CD4-positive, CD25-positive, alpha-beta regulatory T cell (primary cell): ENCODE data around the gene MAGEA1. TPM values are rescaled to one million over a fixed set of nuclear protein-coding genes. Genes with fewer than 3 reads are reported as not detected.
"Not testable (repeated sequence)": the region's sequence is repeated elsewhere in the genome, so short reads cannot be mapped to it uniquely, and the experiment has no call there.

ENCODE experiments used
- ATAC-seq, 2 donors: fragments of 150-1000 bp; cut with Tn5 transposase; one replicate each; pipeline ENCODE4 v1.10.0; 2021; ENCODE audit warnings: low read depth in 2 of 2, moderate number of reproducible peaks in 2 of 2, moderate library complexity in 1 of 2
- DNase-seq, 3 donors: peaks; one replicate each; pipeline versions ENCODE4 v3.0.0 to v3.0.0-alpha.2; 2012 to 2022; ENCODE audit warnings: mixed read lengths in 1 of 3
- H3K27ac ChIP-seq: one replicate; pipeline ENCODE4 v1.7.0; 2013; ENCODE audit warnings: mild to moderate bottlenecking, low read length; ENCODE audit not compliant: insufficient read depth, poor library complexity, severe bottlenecking
- H3K27me3 ChIP-seq: one replicate; pipeline ENCODE4 v1.7.0; 2013; ENCODE audit warnings: low read length; ENCODE audit not compliant: control insufficient read depth, insufficient read depth
- H3K36me3 ChIP-seq: one replicate; pipeline ENCODE4 v1.7.0; 2013; ENCODE audit warnings: mild to moderate bottlenecking, low read length, moderate library complexity; ENCODE audit not compliant: control insufficient read depth, insufficient read depth
- H3K4me1 ChIP-seq: 2 replicates; pipeline ENCODE4 v1.7.0; 2013; ENCODE audit warnings: mild to moderate bottlenecking, low read length; ENCODE audit not compliant: insufficient read depth, control insufficient read depth, poor library complexity, severe bottlenecking
- H3K4me3 ChIP-seq: one replicate; pipeline ENCODE4 v1.7.0; 2013; ENCODE audit warnings: low read depth, mild to moderate bottlenecking, low read length, moderate library complexity
- H3K9me3 ChIP-seq, 2 experiments: 1 replicate in 1 of 2; 2 replicates in 1 of 2; pipeline ENCODE4 v1.7.0; 2013; ENCODE audit warnings: low read length in 2 of 2, mild to moderate bottlenecking in 1 of 2, moderate library complexity in 1 of 2; ENCODE audit not compliant: control insufficient read depth in 2 of 2
- H3K27ac Mint-ChIP-seq, 3 donors: one replicate each; pipeline ENCODE4 v1.8.0; 2020 to 2022; ENCODE audit warnings: mild to moderate bottlenecking in 3 of 3, mixed read lengths in 3 of 3, moderate library complexity in 2 of 3
- H3K27me3 Mint-ChIP-seq: one replicate; pipeline ENCODE4 v1.8.0; 2022; ENCODE audit warnings: mild to moderate bottlenecking, mixed read lengths
- H3K36me3 Mint-ChIP-seq: one replicate; pipeline ENCODE4 v1.8.0; 2020; ENCODE audit warnings: mixed read lengths
- H3K4me1 Mint-ChIP-seq, 4 donors: one replicate each; pipeline ENCODE4 v1.8.0; 2020 to 2022; ENCODE audit warnings: mixed read lengths in 4 of 4, mild to moderate bottlenecking in 1 of 4
- H3K4me3 Mint-ChIP-seq, 4 donors: one replicate each; pipeline ENCODE4 v1.8.0; 2020 to 2022; ENCODE audit warnings: mild to moderate bottlenecking in 4 of 4, mixed read lengths in 4 of 4, moderate library complexity in 3 of 4
- H3K9me3 Mint-ChIP-seq, 7 donors: one replicate each; pipeline ENCODE4 v1.8.0; 2020 to 2022; ENCODE audit warnings: mixed read lengths in 7 of 7, mild to moderate bottlenecking in 3 of 7, moderate library complexity in 2 of 7
- polyA plus RNA-seq, 4 donors: library from polyadenylated mRNA; unstranded; fragments of 300-500 nt; fragmentation: Illumina TruSeq; gene quantifications; one replicate each; pipeline ENCODE4 v1.2.3, GENCODE V29; 2021
- total RNA-seq: library from RNA; stranded (reverse); gene quantifications from one replicate; pipeline ENCODE4 v1.2.3, GENCODE V29; 2022

MAGEA1 gene
- total and polyA plus RNA-seq, 5 donors from 2014 or later: not detected

- no peak overlapping the region for H3K4me3 Mint-ChIP-seq
Observed at GRCh38 chrX:153164733-153165132, 14.4 kb upstream of the MAGEA1 start.

DNA sequence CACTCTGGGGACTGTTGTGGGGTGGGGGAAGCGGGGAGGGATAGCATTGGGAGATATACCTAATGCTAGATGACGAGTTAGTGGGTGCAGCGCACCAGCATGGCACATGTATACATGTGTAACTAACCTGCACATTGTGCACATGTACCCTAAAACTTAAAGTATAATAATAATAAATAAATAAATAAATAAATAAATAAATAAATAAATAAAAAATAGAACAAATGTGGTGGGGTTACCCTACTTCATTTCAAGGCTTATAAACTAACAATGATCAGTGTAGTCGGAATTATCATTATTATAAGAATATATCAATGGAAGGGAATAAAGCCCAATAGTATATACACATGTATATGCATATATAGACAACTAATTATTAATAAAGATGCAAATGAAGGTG lies 10.7 kb upstream of the MAGEA1 start:
- not testable (repeated sequence) for H3K27ac ChIP-seq, H3K36me3 Mint-ChIP-seq, H3K4me3 ChIP-seq, H3K9me3 Mint-ChIP-seq, H3K27me3 ChIP-seq, H3K27me3 Mint-ChIP-seq, H3K36me3 ChIP-seq, H3K4me3 Mint-ChIP-seq, H3K27ac Mint-ChIP-seq, H3K4me1 Mint-ChIP-seq, ATAC-seq, H3K4me1 ChIP-seq, H3K9me3 ChIP-seq, DNase-seq

More at GRCh38 chrX:153164733-153165132, 14.4 kb upstream of the MAGEA1 start:
- DNase-seq (no peak), ATAC-seq (no peak)
- Histone ChIP-seq H3K36me3 (no peaks in the 10 kb centered on the region), H3K4me3 (no peak overlapping the region), H3K27ac (no peak overlapping the region), H3K9me3 (no peaks in the 10 kb centered on the region), H3K4me1 (no peaks in the 10 kb centered on the region), H3K27me3 (no peaks in the 10 kb centered on the region)
- no peaks in the 10 kb centered on the region for H3K4me1 Mint-ChIP-seq
- peaks cover 10% of the 10 kb centered on the region for H3K27me3 Mint-ChIP-seq
- H3K9me3 Mint-ChIP-seq: peaks cover 0 to 3% (median 0%) of the 10 kb centered on the region in 7 donors
- no peaks in the 10 kb centered on the region for H3K36me3 Mint-ChIP-seq
- no peak overlapping the region for H3K27ac Mint-ChIP-seq

DNA sequence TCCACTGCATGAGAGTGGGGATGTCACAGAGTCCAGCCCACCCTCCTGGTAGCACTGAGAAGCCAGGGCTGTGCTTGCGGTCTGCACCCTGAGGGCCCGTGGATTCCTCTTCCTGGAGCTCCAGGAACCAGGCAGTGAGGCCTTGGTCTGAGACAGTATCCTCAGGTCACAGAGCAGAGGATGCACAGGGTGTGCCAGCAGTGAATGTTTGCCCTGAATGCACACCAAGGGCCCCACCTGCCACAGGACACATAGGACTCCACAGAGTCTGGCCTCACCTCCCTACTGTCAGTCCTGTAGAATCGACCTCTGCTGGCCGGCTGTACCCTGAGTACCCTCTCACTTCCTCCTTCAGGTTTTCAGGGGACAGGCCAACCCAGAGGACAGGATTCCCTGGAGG lies 2.7 kb downstream of the MAGEA1 start:
- H3K36me3 Mint-ChIP-seq: no peaks in the 10 kb centered on the region
- no peaks in the 10 kb centered on the region for H3K27me3 Mint-ChIP-seq
- no peak for ATAC-seq
- no peaks in the 10 kb centered on the region for H3K36me3 ChIP-seq
- no peaks in the 10 kb centered on the region for H3K4me1 ChIP-seq
- no peaks in the 10 kb centered on the region for H3K27me3 ChIP-seq
- DNase-seq: no peak
- H3K27ac Mint-ChIP-seq: no peak overlapping the region
- H3K9me3 ChIP-seq: no peaks in the 10 kb centered on the region
- H3K4me3 ChIP-seq: no peak overlapping the region
- no peak overlapping the region for H3K4me3 Mint-ChIP-seq
- H3K27ac ChIP-seq: no peak overlapping the region
- H3K4me1 Mint-ChIP-seq: no peaks in the 10 kb centered on the region
- H3K9me3 Mint-ChIP-seq: peaks cover 0 to 1% (median 0%) of the 10 kb centered on the region in 7 donors

- no peaks in the 10 kb centered on the region for H3K27me3 Mint-ChIP-seq
- H3K36me3 Mint-ChIP-seq: no peaks in the 10 kb centered on the region
- no peak for DNase-seq
- H3K36me3 ChIP-seq: no peaks in the 10 kb centered on the region
- no peak overlapping the region for H3K27ac ChIP-seq
- H3K4me1 ChIP-seq: no peaks in the 10 kb centered on the region
- no peaks in the 10 kb centered on the region for H3K9me3 ChIP-seq
- peaks cover 0 to 1% (median 0%) of the 10 kb centered on the region in 7 donors for H3K9me3 Mint-ChIP-seq
- H3K4me3 ChIP-seq: no peak overlapping the region
- ATAC-seq: no peak
- H3K4me3 Mint-ChIP-seq: no peak overlapping the region
- no peak overlapping the region for H3K27ac Mint-ChIP-seq
- no peaks in the 10 kb centered on the region for H3K27me3 ChIP-seq
- no peaks in the 10 kb centered on the region for H3K4me1 Mint-ChIP-seq
Observed at GRCh38 chrX:153184787-153185186, 5.7 kb downstream of the MAGEA1 start.

- ATAC-seq: no peak
- H3K4me3 ChIP-seq: no peak overlapping the region
Observed at GRCh38 chrX:153190381-153190780, 11.3 kb downstream of the MAGEA1 start.

GRCh38 chrX:153200462-153200861 lies 21.4 kb downstream of the MAGEA1 start:
- no peaks in the 10 kb centered on the region for H3K36me3 ChIP-seq
- Mint-ChIP-seq H3K36me3 (no peaks in the 10 kb centered on the region), H3K27ac (no peak overlapping the region), H3K4me3 (no peak overlapping the region), H3K27me3 (no peaks in the 10 kb centered on the region), H3K4me1 (no peaks in the 10 kb centered on the region), H3K9me3 (no peaks in the 10 kb centered on the region)
- no peaks in the 10 kb centered on the region for H3K27me3 ChIP-seq
- no peak overlapping the region for H3K27ac ChIP-seq
- H3K4me3 ChIP-seq: no peak overlapping the region
- H3K9me3 ChIP-seq: no peaks in the 10 kb centered on the region
- H3K4me1 ChIP-seq: no peaks in the 10 kb centered on the region
- no peak for ATAC-seq
- DNase-seq: no peak

More at GRCh38 chrX:153190381-153190780, 11.3 kb downstream of the MAGEA1 start:
- Histone ChIP-seq H3K27ac (no peak overlapping the region), H3K9me3 (no peaks in the 10 kb centered on the region), H3K36me3 (no peaks in the 10 kb centered on the region), H3K4me1 (no peaks in the 10 kb centered on the region), H3K27me3 (peaks cover 5% of the 10 kb centered on the region)
- DNase-seq: no peak
- no peaks in the 10 kb centered on the region for H3K4me1 Mint-ChIP-seq
- peaks cover 25% of the 10 kb centered on the region for H3K27me3 Mint-ChIP-seq
- H3K9me3 Mint-ChIP-seq: peaks cover 0 to 2% (median 0%) of the 10 kb centered on the region in 7 donors
- H3K27ac Mint-ChIP-seq: no peak overlapping the region
- H3K36me3 Mint-ChIP-seq: peaks cover 3% of the 10 kb centered on the region
- H3K4me3 Mint-ChIP-seq: no peak overlapping the region

- peaks cover 5% of the 10 kb centered on the region for H3K27me3 ChIP-seq
- H3K4me1 ChIP-seq: no peaks in the 10 kb centered on the region
- H3K36me3 Mint-ChIP-seq: no peaks in the 10 kb centered on the region
- peaks cover 0 to 6% (median 2%) of the 10 kb centered on the region in 7 donors for H3K9me3 Mint-ChIP-seq
- no peaks in the 10 kb centered on the region for H3K36me3 ChIP-seq
- no peaks in the 10 kb centered on the region for H3K9me3 ChIP-seq
- DNase-seq (no peak), ATAC-seq (no peak)
- H3K27me3 Mint-ChIP-seq: no peaks in the 10 kb centered on the region
- no peak overlapping the region for H3K4me3 ChIP-seq
- no peak overlapping the region for H3K27ac ChIP-seq
- no peaks in the 10 kb centered on the region for H3K4me1 Mint-ChIP-seq
- H3K27ac Mint-ChIP-seq: peak overlapping the region in 1 of 3 donors; percentile 69
- no peak overlapping the region for H3K4me3 Mint-ChIP-seq
Observed at GRCh38 chrX:153206425-153207046, 27.5 kb downstream of the MAGEA1 start.

GRCh38 chrX:153209347-153209746 lies 30.3 kb downstream of the MAGEA1 start:
- Mint-ChIP-seq H3K27me3 (peaks cover 4% of the 10 kb centered on the region), H3K4me3 (no peak overlapping the region), H3K9me3 (peaks cover 0 to 8% (median 5%) of the 10 kb centered on the region in 7 donors), H3K4me1 (no peaks in the 10 kb centered on the region), H3K36me3 (no peaks in the 10 kb centered on the region), H3K27ac (no peak overlapping the region)
- Histone ChIP-seq H3K9me3 (peaks cover 0 to 2% of the 10 kb centered on the region in 2 experiments), H3K27me3 (peaks cover 5% of the 10 kb centered on the region), H3K4me1 (no peaks in the 10 kb centered on the region), H3K27ac (no peak overlapping the region), H3K4me3 (no peak overlapping the region), H3K36me3 (no peaks in the 10 kb centered on the region)
- ATAC-seq (no peak), DNase-seq (no peak)
